ENCODE results near the gene VAV3.
A peak's percentile ranks its signal among the peaks of the same experiment; 100 is the strongest.
"Not testable (repeated sequence)": the region's sequence is repeated elsewhere in the genome, so short reads cannot be mapped to it uniquely, and the experiment has no call there.

VAV3 gene

DNA sequence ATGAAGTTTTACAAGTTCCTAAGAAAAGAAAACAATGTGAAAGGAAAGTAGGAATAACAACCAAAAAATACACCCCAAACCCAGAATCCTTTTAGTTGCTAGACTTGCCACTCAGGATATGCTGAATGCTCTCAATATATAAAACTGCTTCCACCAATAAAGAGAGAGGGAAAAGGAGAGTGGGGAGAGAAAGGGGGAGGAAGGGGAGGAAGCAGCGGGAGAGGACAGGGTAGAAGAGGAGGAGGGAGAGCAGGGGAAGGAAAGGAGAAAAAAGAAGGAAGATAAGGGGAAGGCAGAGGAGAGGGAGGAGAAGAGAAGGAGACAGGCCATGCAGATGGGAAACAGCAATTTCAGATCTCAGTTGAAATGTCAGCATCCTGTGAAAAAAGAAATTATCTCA lies 198.4 kb downstream of the VAV3 start:
- no peak overlapping the region for H3K4me3 Mint-ChIP-seq
- no peaks in the 10 kb centered on the region for H3K9me3 Mint-ChIP-seq
- H3K36me3 Mint-ChIP-seq, result peaks cover 30% of the 10 kb centered on the region
- H3K4me1 Mint-ChIP-seq, result no peaks in the 10 kb centered on the region
- ATAC-seq (no peak), DNase-seq (ENCODE audit: low spot score in 2 of 2) (no peak)
- H3K27ac Mint-ChIP-seq, result no peak overlapping the region

DNA sequence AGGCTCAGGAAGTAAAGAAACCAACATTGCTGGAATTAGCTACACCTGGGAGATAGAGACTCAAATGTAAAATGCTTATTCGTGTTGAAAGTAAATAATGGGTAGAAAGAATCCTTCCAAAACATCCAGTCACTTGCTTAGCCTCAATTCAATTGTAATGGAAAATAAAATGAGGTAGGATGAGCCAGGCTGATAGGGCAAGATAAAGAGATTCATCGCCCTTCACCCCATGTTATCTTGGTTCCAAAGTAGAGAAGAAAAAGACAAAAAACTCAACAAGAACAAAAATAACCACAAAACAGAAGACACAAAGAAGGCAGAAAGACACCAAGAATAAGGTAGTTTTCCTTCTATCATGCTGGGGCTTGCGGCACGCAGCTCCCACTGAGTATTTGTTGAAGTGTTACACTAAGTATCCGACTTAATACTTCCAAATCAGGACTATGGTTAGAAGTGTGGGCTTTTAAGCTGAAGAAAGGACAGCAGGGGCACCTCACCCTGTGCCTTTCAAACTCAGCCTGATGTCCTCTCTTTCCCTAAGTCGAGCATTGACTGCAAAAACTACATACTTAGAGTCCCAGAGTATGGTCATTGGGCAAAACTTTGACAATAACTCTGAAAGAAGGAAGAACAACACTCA lies 202.1 kb downstream of the VAV3 start:
- Mint-ChIP-seq H3K27ac (no peak overlapping the region), H3K4me3 (no peak overlapping the region), H3K4me1 (no peaks in the 10 kb centered on the region), H3K9me3 (no peaks in the 10 kb centered on the region), H3K36me3 (peaks cover 35% of the 10 kb centered on the region)
- DNase-seq (ENCODE audit: low spot score in 2 of 2) (no peak), ATAC-seq (no peak)

DNA sequence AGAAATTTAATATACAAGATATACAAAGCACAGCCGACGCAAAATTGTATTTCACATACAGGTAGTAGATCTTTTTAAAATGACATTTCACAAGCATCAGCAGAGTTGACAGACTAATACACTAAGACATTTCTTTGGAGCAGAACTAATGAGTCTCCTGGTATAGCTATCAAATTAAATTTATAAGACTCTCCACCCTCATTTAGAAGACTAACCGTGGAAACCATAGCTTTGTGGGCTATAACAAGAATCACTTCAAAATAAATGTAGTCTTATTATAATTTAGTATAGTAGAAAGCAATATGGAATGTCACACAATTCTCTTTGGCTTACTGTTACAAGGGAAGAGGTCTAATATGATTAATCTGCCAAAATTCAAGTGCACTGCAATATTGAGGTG lies 204.9 kb downstream of the VAV3 start:
- ATAC-seq (no peak), DNase-seq (ENCODE audit: low spot score in 2 of 2) (no peak)
- Mint-ChIP-seq H3K4me3 (no peak overlapping the region), H3K27ac (no peak overlapping the region), H3K9me3 (no peaks in the 10 kb centered on the region), H3K4me1 (no peaks in the 10 kb centered on the region), H3K36me3 (peaks cover 38% of the 10 kb centered on the region)

DNA sequence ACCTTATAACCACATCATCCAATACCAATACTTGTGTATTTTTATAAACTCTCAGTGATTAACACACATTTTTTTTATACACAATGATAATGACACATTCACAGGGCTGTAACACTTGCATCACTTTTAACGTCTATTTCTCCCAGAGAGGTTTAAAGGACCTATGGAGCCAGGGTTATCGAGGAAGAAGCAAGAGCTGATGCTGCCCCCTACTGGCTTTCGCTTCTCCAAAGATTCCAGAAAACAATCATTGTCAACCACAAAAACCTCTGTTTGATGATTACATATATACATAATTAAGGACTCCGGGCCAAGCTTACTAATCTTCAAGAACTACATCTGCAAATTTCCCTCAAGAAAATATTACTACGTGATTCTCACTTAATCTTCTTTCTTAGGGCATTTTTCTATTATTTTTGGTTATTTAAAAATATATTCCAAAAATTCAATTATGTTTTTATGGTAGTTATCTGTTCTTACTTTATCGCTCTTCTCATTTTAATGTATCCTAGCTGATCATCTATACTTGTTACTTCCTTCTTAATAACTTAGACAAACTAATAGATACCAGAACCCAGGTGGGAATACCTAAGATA lies 214.5 kb downstream of the VAV3 start:
- Mint-ChIP-seq H3K9me3 (no peaks in the 10 kb centered on the region), H3K36me3 (peaks cover 28% of the 10 kb centered on the region), H3K27ac (no peak overlapping the region), H3K4me3 (no peak overlapping the region), H3K4me1 (no peaks in the 10 kb centered on the region)
- ATAC-seq, result peak; percentile 55
- peak; percentile 17 to 64 for DNase-seq (ENCODE audit: low spot score in 2 of 2)

DNA sequence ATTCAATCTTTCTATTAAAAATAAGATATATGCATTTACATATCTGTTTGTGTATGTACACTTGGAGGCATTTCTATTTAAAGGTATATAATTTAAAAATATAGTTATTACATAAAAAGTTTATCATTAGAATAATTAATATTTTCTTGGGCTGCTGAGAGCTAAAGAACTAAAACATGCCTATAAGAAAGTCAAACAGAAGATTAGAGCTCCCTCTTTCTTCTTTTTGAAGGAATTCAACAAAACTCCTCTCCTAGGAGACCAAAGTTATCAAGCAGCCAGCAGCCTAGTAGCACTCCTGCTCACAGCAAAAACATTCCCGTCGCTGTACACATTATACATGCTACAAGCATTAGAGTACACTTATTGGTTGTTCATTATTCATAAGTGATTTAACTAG lies 216.4 kb downstream of the VAV3 start:
- Mint-ChIP-seq H3K4me1 (no peaks in the 10 kb centered on the region), H3K9me3 (no peaks in the 10 kb centered on the region), H3K27ac (no peak overlapping the region), H3K4me3 (no peak overlapping the region), H3K36me3 (peaks cover 18% of the 10 kb centered on the region)
- no peak for ATAC-seq
- DNase-seq (ENCODE audit: low spot score in 2 of 2), result no peak

DNA sequence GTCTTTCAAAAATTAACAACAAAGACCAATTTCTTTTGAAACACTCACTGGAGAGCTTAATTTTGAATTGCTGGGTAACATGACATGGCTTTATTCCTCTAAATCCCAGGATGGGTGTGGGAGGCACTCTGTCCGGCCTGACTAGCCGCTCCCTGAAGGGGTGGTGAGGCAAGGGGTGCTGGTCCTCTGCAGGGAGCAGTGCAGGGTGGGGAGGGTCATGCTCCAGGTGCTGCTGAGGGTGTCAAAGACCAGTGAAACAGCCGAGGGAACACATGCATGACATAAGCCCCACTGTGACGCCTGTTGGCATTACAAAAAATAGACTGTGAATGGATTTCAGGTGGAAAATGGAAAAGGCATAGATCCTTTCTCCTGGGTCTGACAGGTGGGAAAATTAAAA lies 223.7 kb downstream of the VAV3 start:
- Mint-ChIP-seq H3K4me3 (no peak overlapping the region), H3K27ac (peak overlapping the region; percentile 58), H3K9me3 (no peaks in the 10 kb centered on the region), H3K4me1 (peaks cover 10% of the 10 kb centered on the region), H3K36me3 (peaks cover 14% of the 10 kb centered on the region)
- no peak for ATAC-seq
- DNase-seq (ENCODE audit: low spot score in 2 of 2), result no peak

DNA sequence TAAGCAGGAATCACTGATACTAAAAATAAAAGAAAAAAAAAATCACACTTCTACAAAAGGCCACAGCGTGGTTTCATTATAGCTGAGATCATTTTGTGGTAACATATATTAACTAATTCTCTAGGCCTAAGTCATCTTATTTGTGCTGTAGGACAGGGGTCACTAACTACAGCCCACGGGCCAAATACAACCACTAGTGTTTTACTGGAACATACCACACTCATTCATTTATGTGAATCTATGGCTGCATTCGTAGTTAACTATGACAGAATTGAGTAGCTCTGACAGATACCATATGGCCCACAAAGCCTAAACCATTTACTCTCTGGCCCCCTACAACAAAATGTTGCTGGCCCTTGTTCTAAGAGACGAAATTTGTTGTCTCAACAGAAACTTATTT lies 224.4 kb downstream of the VAV3 start:
- no peaks in the 10 kb centered on the region for H3K9me3 Mint-ChIP-seq
- H3K4me1 Mint-ChIP-seq, result peaks cover 10% of the 10 kb centered on the region
- peak overlapping the region; percentile 58 for H3K27ac Mint-ChIP-seq
- no peak overlapping the region for H3K4me3 Mint-ChIP-seq
- DNase-seq (ENCODE audit: low spot score in 2 of 2) (no peak), ATAC-seq (no peak)
- peaks cover 14% of the 10 kb centered on the region for H3K36me3 Mint-ChIP-seq

DNA sequence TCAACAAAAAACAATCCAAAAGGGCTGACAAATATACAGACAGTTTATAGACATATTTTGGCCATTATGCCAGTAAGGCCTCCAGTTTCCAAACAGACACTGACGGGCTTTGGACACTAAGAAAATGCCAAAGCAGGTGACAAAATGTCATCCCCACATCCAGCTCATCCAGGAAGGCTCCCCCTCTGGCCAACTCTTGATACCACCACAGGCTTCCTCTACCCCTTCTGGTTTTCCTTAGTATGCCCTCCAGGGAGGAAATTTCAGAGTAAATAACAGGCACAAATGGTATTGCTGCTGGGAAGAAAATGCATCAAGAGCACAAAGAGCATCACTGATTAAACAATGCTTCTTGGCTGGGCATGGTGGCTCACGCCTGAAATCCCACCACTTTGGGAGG lies 225.3 kb downstream of the VAV3 start:
- H3K9me3 Mint-ChIP-seq, result peaks cover 3% of the 10 kb centered on the region
- DNase-seq (ENCODE audit: low spot score in 2 of 2), result no peak
- no peak overlapping the region for H3K4me3 Mint-ChIP-seq
- no peak overlapping the region for H3K27ac Mint-ChIP-seq
- H3K4me1 Mint-ChIP-seq, result peaks cover 19% of the 10 kb centered on the region
- H3K36me3 Mint-ChIP-seq, result peaks cover 14% of the 10 kb centered on the region
- no peak for ATAC-seq

DNA sequence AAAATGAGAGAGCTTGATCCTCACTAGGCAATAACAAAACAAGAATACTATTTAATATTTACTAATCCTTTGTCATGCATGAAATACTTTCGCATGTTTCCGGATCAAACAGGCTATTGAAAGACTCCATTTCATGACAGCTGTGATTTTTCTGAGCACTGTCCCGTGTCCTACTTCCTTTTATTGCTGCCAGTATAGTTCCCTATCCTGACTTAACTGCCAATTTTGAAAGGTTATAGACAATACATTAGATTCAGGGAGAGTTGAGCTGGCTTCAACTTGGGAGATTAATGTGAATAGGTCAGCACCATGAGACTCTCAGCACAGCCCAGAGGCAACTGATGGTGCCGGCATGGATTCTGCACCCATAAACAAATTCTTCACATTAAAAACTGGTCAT lies 225.8 kb downstream of the VAV3 start:
- Mint-ChIP-seq H3K9me3 (peaks cover 3% of the 10 kb centered on the region), H3K36me3 (peaks cover 14% of the 10 kb centered on the region), H3K4me3 (no peak overlapping the region), H3K27ac (no peak overlapping the region), H3K4me1 (peaks cover 20% of the 10 kb centered on the region)
- DNase-seq (ENCODE audit: low spot score in 2 of 2) (no peak), ATAC-seq (no peak)

DNA sequence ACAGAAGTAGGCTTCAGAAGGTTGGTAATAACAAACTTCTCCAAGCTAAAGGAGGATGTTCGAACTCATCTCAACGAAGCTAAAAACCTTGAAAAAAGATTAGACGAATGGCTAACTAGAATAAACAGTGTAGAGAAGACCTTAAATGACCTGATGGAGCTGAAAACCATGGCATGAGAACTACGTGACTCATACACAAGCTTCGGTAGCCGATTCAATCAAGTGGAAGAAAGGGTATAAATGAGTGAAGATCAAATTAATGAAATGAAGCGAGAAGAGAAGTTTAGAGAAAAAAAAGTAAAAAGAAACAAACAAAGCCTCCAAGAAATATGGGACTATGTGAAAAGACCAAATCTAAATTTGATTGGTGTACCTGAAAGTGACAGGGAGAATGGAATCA lies 231.6 kb downstream of the VAV3 start:
- ATAC-seq; H3K36me3 Mint-ChIP-seq; H3K4me3 Mint-ChIP-seq; H3K9me3 Mint-ChIP-seq; H3K4me1 Mint-ChIP-seq; H3K27ac Mint-ChIP-seq; DNase-seq (ENCODE audit: low spot score in 2 of 2): not testable (repeated sequence)

DNA sequence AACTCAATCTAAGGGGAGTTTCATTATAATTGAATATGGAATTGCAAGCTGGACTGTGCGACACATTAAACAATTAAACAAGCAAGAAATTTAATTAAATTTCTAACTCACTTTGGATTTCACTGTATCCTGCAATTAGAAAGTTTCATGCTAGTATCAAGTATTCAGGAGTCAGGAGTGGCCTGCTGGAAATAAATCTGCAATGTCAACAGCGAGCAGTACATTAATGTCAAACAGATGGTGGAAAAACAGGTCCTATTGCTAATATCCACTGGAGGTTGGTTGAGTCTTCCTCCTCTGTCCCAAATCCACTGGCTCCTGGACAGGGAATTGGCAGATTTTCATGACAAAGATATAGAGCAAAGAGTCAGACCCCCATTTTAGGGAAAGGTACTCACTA lies 237.1 kb downstream of the VAV3 start:
- no peak for DNase-seq (ENCODE audit: low spot score in 2 of 2)
- Mint-ChIP-seq H3K36me3 (no peaks in the 10 kb centered on the region), H3K4me3 (no peak overlapping the region), H3K27ac (no peak overlapping the region), H3K4me1 (no peaks in the 10 kb centered on the region), H3K9me3 (no peaks in the 10 kb centered on the region)
- no peak for ATAC-seq

DNA sequence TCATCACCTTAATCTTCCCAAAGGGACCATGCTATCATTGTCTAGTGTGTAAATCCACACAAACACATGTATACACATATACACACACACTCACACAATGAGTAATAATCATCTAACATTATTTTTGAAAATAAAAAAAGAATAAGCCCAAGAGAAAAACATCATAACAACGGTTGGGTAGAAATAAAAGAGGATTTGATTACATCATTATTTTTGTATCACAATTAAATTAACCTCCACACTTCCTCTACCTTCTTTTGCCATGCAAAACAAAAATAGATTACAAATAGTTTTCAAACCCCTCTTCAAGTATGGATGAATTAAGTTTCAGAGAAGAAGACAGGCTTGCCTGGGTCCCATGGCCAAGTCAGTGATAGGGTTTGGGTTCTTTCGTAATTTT lies 238.1 kb downstream of the VAV3 start:
- ATAC-seq (no peak), DNase-seq (ENCODE audit: low spot score in 2 of 2) (no peak)
- no peaks in the 10 kb centered on the region for H3K4me1 Mint-ChIP-seq
- H3K9me3 Mint-ChIP-seq, result no peaks in the 10 kb centered on the region
- no peak overlapping the region for H3K4me3 Mint-ChIP-seq
- H3K27ac Mint-ChIP-seq, result no peak overlapping the region
- no peaks in the 10 kb centered on the region for H3K36me3 Mint-ChIP-seq

DNA sequence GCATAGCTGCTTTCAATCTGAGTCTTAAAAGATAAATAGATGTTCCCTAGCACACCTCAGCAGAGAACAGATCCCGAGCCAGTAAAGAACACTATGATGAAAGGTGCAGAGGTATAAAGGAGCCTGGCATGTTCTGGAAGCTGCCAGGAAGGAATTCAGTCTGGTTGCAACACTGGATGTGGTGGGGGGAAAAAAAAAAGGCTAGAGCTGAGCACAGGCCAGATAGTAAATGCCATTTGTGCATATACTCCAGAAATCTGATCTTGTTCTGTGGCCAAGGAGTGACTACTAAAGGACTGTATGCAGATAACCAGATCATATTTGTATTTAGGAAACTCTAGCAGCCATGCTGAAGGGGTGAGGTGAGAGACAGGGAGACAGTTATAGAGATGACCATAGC lies 240.3 kb downstream of the VAV3 start:
- H3K4me3 Mint-ChIP-seq, result no peak overlapping the region
- H3K4me1 Mint-ChIP-seq, result no peaks in the 10 kb centered on the region
- H3K9me3 Mint-ChIP-seq, result no peaks in the 10 kb centered on the region
- peak overlapping the region; percentile 24 for H3K27ac Mint-ChIP-seq
- ATAC-seq (no peak), DNase-seq (ENCODE audit: low spot score in 2 of 2) (no peak)
- H3K36me3 Mint-ChIP-seq, result no peaks in the 10 kb centered on the region

DNA sequence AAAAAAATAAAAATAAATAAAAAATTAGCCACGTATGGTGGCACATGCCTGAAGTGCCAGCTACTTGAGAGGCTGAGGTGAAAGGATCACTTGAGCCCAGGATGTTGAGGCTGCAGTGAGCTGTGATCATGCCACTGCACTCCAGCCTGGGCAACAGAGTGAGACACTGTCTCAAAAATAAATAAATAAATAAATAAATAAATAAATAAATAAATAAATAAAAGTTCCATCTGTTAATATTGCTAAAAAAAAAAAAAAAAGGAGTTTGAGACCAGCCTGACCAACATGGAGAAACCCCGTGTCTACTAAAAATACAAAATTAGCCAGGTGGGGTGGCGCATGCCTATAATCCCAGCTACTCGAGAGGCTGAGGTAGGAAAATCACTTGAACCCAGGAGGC lies 244.8 kb downstream of the VAV3 start:
- not testable (repeated sequence) for H3K27ac Mint-ChIP-seq; H3K36me3 Mint-ChIP-seq; ATAC-seq; H3K4me1 Mint-ChIP-seq; DNase-seq (ENCODE audit: low spot score in 2 of 2); H3K9me3 Mint-ChIP-seq; H3K4me3 Mint-ChIP-seq

DNA sequence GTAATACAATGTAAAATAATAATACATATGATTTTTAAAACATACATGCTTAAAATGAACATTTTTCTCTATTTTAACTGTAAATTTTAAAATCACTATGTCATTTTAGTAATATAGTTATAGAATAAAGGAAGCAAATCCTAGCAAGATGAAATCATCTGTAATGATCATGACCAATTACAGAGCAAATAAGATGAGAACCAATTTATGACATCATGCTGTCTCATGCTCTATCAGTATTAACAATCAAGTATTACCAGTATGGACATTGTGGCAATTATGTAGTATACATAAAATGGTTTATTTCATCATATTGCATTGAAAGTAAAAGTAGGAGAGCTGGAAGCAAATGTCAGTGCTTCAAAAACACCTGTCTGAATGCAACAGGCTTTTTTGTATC lies 255.0 kb downstream of the VAV3 start:
- Mint-ChIP-seq H3K36me3 (no peaks in the 10 kb centered on the region), H3K27ac (no peak overlapping the region)
- DNase-seq (ENCODE audit: low spot score in 2 of 2), result no peak

DNA sequence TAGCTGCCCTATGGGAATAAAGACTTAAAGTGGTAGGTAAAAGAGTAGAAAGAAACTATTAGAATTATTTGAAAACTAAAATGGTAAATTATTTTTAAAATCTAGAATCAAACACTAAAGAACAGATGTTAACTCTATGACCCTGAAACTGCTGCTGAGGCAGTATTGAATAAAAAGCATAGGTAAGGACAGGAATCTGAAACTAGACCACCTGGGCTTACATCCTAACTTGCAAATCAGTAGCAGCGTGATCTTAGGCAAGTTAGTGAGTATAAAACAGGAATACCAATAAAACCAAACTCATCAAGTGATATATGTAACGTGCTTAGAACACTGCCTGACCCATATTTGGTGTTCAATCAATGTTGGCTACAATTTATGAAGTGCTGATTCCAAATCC lies 257.9 kb downstream of the VAV3 start:
- no peak for ATAC-seq
- Mint-ChIP-seq H3K9me3 (no peaks in the 10 kb centered on the region), H3K4me1 (peaks cover under 1% of the 10 kb centered on the region), H3K36me3 (peaks cover 14% of the 10 kb centered on the region), H3K27ac (no peak overlapping the region), H3K4me3 (no peak overlapping the region)
- DNase-seq (ENCODE audit: low spot score in 2 of 2), result no peak

More for the DNA sequence above, 255.0 kb downstream of the VAV3 start:
- ATAC-seq, result no peak
- Mint-ChIP-seq H3K9me3 (no peaks in the 10 kb centered on the region), H3K4me1 (no peaks in the 10 kb centered on the region), H3K4me3 (no peak overlapping the region)
